ENCODE measurements around the gene DEGS2. TPM values are rescaled to one million over a fixed set of nuclear protein-coding genes. Genes with fewer than 3 reads are reported as not detected.

Gene DEGS2
- total RNA-seq, 1 donor from 2014 or later = 51.5 TPM

- no peak for ATAC-seq
These were observed 11.6 kb downstream of the DEGS2 start for GRCh38 chr14:100147691-100148464.

DNA sequence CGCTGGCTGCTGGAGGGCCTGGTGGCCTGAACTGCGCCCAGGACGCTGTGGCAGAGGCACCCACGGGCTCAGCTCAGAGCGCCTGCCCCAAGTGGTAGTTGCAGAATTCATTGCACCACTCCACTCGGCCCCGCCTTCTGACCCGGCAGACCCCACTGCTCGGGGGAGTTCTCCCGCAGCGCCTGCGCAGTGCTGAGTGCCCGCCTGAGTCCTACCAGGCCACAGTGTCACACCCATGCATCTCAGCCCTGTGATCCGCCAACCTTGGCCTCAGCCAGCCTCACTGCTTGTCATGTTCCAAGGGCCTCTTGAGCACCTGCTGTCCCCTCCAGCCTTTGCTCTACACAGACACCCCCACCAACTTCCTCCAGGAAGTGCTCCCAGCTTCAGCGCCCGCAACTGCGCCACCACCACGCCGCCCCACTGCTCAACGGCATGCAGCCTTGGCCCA lies 12.2 kb downstream of the DEGS2 start:
- ATAC-seq = no peak

- ATAC-seq = no peak
These were observed 12.8 kb downstream of the DEGS2 start for GRCh38 chr14:100146531-100147091.

DNA sequence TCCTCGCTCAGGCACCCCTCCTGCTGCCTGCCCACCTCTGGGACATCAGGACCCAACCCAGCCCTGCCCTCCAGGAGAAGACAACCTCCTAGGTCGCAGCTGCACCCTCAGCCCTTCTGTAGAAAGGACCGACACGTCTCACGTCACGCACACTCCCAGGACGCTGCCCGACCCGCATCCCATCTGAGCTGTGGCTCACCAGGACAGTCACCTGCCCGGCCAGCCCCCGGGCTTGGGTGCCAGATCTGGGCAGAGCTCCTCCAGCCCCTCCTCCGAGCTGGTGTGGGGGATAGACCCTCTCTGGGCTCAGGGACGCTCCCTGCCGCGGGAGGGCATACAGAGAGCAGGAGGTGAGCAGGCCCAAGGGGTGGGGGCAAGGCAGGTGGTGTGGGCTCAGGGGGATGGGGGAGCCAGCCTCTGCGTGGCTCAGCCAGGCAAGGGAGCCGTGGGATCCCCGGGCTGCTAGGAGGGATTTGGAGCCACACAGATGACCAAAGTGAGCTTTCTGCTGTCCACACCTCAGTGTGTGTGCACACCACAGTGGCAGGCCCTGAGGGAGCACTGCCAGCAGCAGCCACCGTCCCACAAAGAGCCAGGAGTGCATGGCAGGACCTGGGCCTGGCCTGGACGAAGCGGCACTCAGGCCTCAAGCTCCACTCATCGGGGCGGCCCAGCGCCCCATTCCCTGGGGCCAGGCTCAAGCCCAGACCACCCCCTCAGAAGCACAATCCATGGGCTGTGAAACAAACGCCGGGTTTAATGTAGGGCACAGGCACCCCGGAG lies 13.6 kb downstream of the DEGS2 start:
- no peak for ATAC-seq

GRCh38 chr14:100144996-100145646 lies 14.3 kb downstream of the DEGS2 start:
- ATAC-seq = peak; percentile 40

DNA sequence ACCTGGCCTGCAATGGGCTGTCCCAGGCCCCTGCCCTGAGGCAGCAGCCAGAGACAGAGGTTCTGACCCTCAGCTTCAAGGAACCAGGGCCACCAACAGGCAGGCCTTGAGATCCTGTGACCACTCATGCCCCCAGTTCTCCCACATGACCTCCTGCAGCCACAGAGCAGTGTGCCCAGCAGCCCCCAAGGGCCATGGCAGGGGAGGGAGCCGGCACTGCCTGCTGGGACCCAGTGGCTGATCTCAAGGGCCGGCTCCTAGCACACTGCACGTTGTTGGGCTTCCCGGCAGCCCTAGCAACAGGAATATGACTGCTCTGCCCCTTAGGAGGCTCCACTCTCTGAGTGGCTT lies 14.8 kb downstream of the DEGS2 start:
- ATAC-seq = no peak

- ATAC-seq = no peak
These were observed 15.5 kb downstream of the DEGS2 start for GRCh38 chr14:100143934-100144333.

DNA sequence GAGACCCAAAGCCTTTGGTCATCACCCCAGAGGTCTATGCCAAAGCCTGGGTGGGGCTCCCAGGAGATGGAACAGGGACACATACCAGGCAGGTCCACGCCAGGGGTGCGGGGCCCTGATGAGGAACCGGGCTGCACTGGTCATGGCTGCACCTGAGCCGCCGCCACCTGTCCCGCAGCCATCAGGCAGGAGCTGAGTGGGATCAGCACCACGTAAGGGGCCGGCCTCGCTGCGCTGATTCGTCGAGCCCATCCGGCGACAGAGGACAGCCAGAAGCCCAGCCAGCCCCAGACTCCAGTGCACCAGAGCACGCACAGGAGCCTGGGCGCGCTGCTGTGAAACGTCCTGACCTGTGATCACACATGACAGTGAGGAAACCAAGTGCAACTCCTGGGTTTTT lies 15.9 kb downstream of the DEGS2 start:
- ATAC-seq = no peak

GRCh38 chr14:100142073-100143040 lies 17.1 kb downstream of the DEGS2 start:
- ATAC-seq = peak; percentile 47

DNA sequence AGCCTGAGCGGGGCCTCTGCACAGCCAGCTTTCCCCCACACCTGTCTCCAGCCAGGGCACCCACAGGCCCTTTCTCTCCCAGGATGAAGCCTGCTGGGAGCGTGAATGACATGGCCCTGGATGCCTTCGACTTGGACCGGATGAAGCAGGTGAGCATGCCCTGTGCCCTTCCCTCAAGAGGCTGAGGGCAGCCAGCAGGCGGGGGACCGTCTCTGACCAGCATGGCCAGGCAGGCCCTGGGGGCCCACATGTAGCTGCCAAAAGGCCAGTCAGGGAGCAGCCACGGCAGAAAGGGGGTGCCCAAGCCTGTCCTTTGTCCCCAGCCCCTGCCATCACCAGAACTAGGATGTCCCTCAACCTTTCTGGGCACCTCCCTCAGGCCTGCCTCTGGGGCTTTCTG lies 18.3 kb downstream of the DEGS2 start:
- no peak for ATAC-seq

- ATAC-seq = no peak
These were observed 18.9 kb downstream of the DEGS2 start for GRCh38 chr14:100140452-100141078.

- no peak for ATAC-seq
These were observed 20.5 kb downstream of the DEGS2 start for GRCh38 chr14:100138955-100139354.

DNA sequence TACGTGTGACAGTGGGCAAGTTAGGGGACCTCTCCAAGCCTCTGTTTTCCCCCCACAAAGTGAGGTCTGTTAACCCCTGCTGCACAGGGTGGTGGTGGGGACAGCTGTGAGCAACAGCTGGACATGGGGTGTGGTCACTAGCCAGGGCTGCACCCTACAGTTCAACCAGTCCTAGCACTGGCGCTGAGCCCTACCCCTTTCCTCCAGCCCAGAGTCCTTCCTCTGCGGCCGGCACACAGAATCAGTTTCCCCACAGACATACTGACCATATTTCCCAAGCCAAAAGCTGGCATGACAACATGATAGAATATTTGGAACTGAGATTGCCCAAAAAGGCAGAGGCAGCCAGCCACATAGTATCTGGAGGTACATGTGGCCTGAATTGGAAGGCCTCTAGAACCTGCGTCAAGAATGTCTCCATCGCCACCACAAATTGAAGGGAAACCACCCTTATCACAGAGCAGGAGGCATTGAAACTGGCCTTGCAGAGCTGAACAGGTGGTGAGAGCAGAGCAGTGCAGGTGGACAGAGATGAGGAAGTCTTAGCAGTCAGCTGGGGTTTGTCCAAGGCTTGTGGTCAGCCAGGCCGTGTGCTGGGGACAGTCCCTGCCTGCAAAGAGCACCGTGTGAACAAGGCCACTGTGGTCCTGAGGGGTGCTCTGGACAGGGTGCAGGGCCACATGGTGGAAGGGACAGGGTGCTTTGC lies 21.2 kb downstream of the DEGS2 start:
- ATAC-seq = peak; percentile 7

DNA sequence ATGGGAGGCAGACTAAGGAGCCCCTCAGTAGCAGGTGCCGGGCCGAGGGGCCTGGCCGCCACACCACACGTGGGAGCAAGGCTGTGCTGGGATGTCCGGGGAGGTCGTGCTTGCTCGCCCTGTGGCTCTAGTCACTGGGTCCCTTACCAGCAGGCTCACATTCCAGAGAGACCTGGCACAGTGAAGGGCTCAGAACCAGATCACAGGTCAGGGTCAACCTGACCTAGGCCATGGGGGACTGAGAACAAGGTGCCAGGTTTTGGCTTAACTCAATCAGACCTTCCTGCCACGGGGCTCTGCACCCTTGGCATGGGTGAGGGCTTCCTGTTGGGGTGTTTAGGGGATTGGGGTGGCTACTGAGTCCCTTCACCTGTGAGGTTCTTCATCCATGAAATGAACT lies 22.3 kb downstream of the DEGS2 start:
- no peak for ATAC-seq

DNA sequence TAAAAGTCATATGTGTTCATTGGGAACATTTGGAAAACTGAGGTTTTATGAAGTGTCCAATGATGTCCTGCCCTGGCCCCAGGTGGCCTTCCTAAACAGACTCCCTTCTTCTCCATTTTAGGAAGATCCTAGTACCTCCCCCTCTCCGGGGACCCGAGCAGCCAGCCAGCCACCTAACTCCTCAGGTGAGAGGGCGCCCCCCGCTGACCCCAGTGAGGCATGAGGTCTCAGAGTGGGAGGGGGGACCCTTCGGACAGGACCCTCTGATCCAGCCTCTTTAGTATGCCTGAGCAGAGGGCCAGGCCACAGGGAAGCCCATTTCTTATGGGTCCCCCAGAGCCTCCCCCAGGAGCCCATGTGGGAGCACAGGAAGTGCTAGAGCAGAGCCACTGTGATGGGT lies 23.7 kb downstream of the DEGS2 start:
- ATAC-seq = no peak

DNA sequence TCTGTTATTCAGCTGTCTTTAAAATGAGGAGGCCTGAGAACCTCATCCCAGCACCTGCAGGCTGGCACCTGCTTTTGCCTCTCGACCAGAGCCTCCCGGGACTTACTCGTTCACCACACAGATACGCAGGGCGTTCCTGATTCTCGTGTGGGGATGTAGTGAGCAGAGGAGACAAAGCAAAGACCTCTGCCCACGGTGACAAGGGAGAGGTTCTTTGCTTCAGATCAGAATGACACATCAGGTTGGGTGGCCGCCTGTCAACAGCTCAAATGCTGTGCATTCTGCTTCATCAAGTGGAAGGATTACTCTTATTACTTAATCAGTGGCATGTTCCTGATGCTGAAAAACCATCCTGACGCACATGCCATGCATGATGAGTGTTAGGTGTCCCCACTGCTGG lies 24.4 kb downstream of the DEGS2 start:
- no peak for ATAC-seq

GRCh38 chr14:100134586-100134985 lies 24.9 kb downstream of the DEGS2 start:
- no peak for ATAC-seq

DNA sequence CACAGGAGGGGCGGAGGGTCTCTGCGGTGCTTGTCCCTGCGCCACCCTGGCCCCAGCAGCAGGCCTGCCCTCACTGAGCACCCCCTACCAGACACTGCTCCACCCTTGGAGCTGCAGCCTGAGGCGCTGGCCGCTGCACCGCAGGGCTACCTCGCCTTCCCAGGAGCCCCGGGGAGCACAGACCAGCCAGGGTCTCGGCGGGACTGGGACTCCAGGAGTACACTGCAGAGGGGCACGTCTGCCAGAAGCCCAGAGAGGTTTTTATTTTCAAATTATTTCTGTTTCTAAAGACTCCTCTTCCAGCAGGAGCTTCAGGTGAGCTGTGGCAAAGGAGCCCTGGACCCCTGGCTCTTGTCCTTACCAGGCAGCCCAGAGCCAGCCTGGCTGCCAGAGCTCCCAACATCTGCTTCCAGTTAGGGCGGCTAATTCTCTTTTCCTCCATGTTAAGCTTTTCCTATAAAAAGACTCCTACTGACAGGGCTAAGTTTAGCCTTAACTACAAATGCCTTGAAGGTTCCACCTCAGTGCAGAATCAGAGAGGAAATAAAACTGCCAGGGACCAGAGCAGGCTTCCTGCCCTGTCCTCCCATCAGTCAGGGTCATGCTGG lies 26.4 kb downstream of the DEGS2 start:
- no peak for ATAC-seq

DNA sequence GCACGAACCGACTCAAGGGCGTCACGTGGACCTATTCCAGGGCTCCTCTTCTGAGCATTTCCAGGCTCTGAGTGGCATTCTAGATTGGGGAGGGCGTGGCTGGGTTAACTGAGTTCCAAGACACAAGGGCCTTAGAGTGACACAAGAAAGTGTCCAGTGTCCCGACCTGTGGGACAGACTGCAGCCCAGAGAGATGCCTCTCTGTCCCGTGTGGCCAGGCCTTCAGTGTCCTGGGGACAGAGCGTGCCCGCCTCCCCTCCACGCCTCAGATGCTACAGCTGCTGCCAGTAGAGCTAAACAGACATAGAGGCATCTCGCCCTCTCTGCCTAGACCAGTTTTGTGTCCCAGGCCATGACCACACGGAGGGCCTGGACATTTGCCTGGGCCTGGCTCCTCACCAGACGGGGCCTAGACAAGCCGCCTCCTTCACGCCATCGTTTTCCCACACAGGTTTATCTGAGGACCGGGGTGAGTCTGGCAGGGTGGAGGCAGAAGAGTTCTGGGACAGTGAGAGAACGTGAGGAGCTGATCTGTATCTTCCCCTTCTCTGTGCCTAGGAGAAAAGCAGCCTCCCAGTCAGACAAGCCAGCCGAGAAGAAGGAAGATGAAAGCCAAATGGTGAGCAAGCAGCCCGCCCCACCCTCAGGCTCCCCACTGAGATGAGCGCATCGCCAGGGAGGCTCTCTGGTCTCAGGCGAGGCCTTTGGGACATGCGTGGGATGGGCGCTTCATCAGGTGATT lies 27.1 kb downstream of the DEGS2 start:
- peak; percentile 68 for ATAC-seq

GRCh38 chr14:100131181-100131580 lies 28.3 kb downstream of the DEGS2 start:
- peak; percentile 33 for ATAC-seq
